ENCODE results near the gene ZFP82.

The ZFP82 gene

GRCh38 chr19:36371886-36372285 lies 46.6 kb downstream of the ZFP82 start:
- no peak for DNase-seq

- DNase-seq: no peak
Measured at GRCh38 chr19:36363845-36364244, 54.6 kb downstream of the ZFP82 start.

All from SHP77 treated with DMSO at 0.1 percent for 48 hours (cell line).